DOHH2 (cell line): ENCODE data around the gene BPHL.

Experiments
- CTCF ChIP-seq: fragments of 200-600 bp; sonication (generic); IDR thresholded peaks from one replicate; pipeline ENCODE4 v1.5.1; 2014; ENCODE audit warnings: antibody characterized with exemption, mild to moderate bottlenecking, low read depth, low read length; ENCODE audit not compliant: poor library complexity, severe bottlenecking
- EZH2phosphoT487 ChIP-seq: fragments of 200-600 bp; sonication (generic); IDR thresholded peaks from 2 replicates; pipeline ENCODE4 v1.6.1; 2017; ENCODE audit warnings: borderline replicate concordance, mild to moderate bottlenecking, antibody characterized with exemption, low read length, moderate library complexity, mixed read lengths

DNA sequence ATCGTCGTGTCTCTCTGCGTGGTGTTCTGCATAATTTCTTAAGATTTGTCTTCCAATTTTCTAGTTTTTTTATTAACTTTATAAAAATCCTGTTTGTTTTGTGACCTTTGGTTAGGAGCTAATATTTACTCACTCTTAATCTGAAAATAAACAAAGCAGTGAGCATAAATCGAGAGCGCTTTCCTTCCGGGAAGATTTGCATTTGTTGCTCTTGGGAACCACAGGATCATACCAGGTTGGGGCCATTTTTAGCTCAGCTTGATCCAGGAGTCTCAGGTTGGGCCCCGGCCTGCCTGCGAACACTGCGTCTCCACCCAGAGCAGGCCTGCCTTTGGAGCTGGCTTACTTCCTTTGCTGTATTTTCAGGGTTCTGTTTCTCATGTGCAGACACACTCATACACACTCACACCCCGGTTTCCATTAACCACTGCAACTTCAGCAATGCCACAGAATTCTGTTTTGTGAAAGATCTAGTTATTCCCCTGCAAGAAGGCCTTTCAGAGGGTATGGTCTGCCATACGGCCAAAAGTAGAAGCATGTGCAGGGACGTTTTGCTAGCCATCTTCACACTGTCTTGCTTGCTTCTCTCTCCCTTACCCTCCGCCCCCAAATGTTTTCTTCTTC, 17.3 kb downstream of the BPHL start:
- TF ChIP-seq CTCF (no peak), EZH2phosphoT487 (no peak)
